A172 (cell line): ENCODE measurements around the gene SSTR3. TPM values are rescaled to one million over a fixed set of nuclear protein-coding genes. Genes with fewer than 3 reads are reported as not detected.
"Not testable (repeated sequence)": the region's sequence is repeated elsewhere in the genome, so short reads cannot be mapped to it uniquely, and the experiment has no call there.

Experiments used
- DNase-seq: peaks from one replicate; pipeline ENCODE4 v3.0.0-alpha.2; 2015; ENCODE audit warnings: low spot score
- total RNA-seq: library from RNA; depleted of rRNA; stranded (reverse); fragments of >200 nt; shearing (Covaris generic); gene quantifications from 2 replicates; pipeline ENCODE4 v1.2.3, GENCODE V29; 2014; rRNA removed

Gene SSTR3
- not detected in 2 replicates for total RNA-seq

GRCh38 chr22:37212174-37212906 lies at the start of gene SSTR3:
Gene SSTR3 (minus strand): TSS chr22:37212477. CDS start chr22:37207803, 4,674 bp downstream.
- DNase-seq: no peak

DNA sequence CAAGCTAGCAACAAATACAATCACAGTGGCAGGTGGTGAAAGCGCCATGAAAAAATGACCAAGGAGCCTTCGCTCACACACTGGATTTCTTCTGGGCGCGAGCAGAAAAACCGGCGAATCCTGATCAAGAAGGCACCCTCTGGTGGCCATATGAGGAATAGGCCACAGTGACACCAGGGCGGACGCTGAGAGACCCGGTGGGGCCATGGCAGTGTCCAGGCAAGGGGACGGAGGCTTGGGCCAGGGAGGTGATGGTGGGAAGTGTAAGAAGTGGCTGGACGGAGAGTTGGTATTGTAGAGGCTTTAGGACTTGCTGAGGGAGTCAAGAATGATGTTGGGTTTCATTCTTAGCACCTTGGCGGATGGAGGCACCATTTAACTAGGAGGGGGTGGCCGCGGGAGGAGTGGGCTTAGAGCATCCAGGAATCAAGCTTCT lies 48.6 kb upstream of the SSTR3 start:
- no peak for DNase-seq

GRCh38 chr22:37260155-37260795 lies 48.0 kb upstream of the SSTR3 start:
- no peak for DNase-seq

DNA sequence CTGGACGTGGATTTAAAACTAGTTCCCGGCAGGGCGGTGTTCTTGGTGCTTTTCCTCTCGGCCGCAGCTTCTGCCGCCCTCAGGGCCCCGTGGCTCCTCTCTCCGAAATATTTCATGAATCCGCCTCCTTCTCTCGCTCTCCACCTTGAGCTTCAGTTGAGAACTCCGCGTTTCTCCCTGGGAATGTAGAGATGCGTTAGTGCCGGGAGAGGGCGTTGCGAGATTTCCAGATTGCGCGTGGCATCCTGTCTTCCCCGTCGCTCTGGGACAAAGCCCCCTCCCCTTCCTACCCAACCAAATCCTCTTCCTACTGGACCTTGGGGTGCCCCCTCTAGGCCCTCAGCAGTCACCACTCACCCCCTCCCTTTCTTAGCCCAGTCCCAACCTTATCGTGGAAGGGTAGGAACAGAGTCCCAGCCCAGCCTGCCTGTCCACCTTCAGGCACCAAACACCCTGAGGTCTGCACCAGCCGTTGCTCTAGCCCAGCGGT lies 47.3 kb upstream of the SSTR3 start:
- no peak for DNase-seq

DNA sequence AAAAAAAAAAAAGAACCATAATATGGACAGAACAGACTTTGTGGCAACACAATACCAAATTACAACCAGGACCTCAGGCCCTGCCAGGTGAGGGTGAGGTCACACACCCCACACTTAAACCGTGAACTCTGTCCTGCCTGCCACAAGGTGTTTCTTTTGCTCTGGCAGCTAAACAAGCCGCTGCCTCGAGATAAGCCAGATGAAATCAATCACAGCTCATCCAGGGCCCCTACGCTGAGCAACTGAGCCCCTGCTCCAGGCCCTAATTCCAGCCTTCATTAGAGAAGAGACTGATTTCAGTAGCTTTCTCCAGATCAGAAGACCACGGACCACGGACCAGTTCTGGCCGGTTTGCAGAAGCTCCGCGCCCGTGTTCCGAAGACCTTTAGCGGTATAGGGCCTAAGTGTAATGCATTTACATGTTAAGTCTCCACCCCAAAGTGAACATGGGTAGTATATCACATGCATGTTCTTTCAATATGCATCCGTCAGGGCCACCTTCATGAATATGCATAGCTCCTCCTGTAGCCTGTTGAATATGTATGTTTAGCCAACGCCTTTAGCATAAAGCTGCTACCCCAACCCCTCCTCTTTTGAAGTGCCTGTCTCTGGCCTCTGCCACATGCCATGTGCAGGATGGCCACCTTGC lies 46.6 kb upstream of the SSTR3 start:
- DNase-seq: no peak

DNA sequence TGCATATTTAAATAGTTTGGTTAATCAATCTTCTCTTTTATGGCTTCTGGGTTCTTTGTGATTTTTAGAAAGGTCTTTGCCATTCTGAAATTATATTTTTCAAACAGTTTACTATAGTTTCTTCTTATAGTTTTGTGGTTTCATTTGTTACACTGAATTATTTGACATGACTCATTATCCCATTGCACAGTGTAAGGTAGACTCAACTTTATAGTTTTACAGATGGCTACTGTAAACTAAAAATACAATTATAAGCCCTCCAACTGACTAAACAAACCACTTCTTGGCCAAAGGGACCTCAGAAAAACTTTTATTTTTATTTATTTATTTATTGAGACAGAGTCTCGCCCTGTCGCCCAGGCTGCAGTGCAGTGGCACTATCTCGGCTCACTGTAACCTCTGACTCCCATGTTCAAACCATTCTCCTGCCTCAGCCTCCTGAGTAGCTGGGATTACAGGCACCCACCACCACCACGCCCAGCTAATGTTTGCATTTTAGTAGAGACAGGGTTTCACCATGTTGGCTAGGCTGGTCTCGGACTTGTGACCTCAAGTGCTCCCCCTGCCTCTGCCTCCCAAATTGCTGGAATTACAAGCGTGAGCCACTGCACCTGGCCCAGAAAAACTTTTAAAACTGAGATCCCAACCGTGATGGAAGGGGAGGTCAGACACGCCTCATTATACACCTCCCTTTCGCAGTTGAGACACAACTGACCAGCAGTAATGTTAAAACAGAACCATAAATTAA lies 45.9 kb upstream of the SSTR3 start:
- DNase-seq: no peak

DNA sequence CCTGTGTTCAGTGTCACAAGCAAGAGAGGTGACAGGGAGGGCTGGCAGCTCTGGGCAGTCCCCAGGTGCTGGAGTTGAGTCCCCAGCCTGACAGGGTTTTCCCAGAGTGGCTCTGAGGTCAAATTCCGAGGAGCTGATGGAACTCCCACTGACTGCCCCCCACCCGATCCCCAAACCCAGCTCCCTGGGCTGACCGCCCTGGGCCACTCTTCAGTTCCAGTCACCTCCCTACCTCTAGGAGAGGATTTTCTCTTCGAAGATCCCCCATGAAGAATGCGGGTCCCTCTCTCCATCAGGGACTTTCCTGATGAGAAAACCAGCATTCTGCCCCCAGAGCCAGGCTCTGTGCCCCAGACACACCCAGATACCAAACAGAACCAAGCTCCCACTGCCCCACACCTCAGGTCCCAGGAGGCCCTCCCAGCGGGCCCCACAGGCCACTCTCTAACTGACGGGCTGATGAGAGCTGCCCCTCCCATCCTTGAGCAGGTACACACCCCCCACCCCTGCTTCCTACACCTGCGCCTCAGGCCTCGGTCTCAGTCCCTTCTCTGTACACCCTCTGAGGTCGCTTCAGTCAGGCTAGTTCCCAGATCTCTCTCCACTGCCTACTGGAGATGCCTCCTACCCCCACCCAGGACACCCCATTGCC lies 43.9 kb upstream of the SSTR3 start:
- no peak for DNase-seq

GRCh38 chr22:37255558-37256006 lies 43.3 kb upstream of the SSTR3 start:
- no peak for DNase-seq

DNA sequence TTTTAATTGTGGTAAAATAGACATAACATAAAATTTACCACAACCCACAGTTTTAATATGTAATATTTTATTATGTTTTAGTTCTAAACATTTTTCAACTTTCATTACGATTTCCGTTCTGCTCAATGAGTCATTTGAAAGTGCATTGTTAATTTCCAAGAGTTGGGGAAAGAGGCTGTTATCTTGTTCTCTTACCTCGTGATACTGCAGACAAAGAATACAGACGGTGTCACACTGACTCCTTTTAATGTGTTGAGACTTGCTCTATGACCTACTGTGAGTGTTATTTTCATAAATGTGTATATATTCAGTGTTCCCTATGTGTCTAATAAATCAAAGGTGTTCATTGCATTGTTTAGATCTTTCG lies 42.6 kb upstream of the SSTR3 start:
- DNase-seq: peak; percentile 53

DNA sequence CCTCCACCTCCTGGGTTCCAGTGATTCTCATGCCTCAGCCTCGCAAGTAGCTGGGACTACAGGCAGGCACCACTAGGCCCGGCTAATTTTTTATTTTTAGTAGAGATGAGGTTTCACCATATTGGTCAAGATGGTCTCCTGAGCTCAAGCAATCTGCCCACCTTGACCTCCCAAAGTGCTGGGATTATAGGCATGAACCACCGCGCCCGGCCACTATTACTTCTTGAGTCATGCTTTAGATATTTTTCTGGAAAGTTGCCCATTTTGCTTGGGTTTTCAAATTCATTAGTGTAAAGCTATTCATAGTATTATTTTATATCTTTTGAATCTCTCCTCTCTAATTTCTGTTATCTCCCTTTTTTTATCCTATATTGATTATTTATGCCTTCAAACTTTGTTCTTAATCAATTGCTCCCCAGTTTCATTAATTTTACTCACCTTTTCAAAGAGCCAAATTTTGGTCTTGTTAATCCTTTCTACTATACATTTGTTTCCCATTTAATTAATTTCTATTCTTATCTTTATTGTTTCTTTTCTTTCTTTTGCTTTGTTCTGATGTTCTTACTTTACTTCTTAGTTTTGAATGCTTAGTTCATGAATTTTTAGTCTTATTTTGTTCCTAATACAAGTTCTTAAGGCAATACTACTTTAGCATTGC lies 42.1 kb upstream of the SSTR3 start:
- DNase-seq: peak; percentile 63

GRCh38 chr22:37253126-37253660 lies 40.9 kb upstream of the SSTR3 start:
- no peak for DNase-seq

DNA sequence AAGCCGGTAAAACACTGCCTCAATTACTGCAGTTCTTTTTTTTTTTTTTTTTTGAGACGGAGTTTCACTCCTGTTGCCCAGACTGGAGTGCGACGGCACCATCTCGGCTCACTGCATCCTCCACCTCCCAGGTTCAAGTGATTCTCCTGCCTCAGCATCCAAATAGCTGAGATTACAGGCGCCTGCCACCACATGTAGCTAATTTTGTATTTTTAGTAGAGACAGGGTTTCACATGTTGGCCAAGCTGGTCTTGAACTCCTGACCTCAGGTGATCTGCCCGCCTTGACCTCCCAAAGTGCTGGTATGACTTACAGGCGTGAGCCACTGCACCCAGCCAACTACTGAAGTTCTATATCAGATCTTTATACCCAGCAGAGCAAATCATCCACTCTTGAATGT lies 39.6 kb upstream of the SSTR3 start:
- DNase-seq: not testable (repeated sequence)

DNA sequence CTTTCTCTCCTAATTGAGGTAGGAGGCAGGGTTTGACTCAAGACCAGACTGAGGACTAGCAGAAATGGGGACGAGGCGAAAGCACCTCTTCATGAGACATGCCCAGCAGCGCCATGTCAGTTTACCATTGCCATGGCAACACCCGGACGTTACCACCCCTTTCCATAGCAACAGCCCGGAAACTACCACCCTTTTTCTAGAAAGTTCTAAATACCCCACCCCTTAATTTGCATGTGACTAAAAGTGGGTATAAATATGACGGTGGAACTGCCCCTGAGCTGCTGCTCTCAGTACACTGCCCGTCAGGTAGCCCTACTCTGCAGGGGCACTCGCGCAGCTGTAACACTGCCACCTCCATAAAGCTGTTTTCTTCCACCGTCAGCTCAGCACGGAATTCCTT lies 37.7 kb upstream of the SSTR3 start:
- no peak for DNase-seq

- DNase-seq: no peak
These were observed 36.0 kb upstream of the SSTR3 start for GRCh38 chr22:37248251-37248650.

GRCh38 chr22:37245740-37246139 lies 33.5 kb upstream of the SSTR3 start:
- DNase-seq: no peak

GRCh38 chr22:37244922-37245722 lies 32.8 kb upstream of the SSTR3 start:
- no peak for DNase-seq

GRCh38 chr22:37244114-37244921 lies 32.0 kb upstream of the SSTR3 start, which contains the start of gene RAC2:
Gene RAC2 (minus strand): TSS chr22:37244269. CDS start chr22:37244148, 121 bp downstream.
- peak; percentile 65 for DNase-seq

DNA sequence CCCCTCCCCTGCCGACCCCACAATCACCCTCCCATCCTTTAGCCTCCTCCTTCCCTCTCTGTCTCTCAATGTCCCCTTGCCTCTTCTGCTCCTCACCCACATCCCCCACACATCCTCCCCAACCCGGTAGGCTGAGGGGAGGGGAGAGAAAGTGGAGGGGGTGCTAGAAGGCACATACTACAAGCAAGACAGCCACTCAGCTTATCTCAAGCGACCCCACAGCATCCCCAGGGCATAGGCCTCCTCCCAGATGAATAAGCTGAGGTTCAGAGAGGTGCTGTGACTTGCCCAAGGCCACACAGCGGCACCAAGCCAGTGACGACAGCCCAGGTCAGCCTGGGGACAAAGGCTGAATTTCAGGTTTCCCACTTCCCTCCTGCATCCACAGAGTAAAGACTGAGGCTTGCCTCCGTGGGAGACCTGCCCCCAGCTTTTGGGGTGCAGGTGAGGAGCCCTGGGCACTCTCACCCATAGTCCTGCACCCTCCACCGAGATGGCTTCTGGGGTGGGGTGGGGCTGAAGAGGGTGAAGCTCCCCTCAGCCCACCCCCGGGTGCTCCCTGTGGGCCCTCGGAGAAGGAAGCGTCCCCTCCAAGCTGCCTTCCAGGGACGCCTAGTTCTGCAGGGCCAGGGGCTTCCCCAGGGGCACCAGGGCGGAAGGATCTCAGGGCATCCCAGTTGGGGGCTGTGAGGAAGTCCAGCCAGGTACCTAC lies 31.3 kb upstream of the SSTR3 start:
- DNase-seq: no peak
